Measurements from ENCODE around the gene TOM1. TPM values are rescaled to one million over a fixed set of nuclear protein-coding genes. Genes with fewer than 3 reads are reported as not detected.

The TOM1 gene
- total RNA-seq, 4 donors from 2014 or later = 64.7 to 114 (median 86.5) TPM

DNA sequence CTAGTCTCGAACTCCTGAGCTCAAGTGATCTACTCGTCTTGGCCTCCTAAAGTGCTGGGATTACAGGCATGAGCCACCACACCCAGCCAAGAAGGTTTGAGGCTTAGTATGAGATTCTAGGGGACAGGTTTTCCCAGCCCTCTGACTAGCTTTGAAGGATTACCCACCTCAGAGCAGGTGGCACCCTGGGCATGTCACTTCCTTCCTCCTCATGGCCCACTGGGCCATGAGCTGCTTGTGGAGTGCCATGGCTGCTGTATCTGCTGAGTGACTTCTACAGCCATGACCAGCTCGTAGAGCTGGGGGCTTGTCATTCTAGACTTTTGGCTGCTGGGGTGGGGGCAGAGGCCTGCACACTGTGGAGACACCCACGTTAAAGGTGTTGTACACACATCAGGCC, 25.1 kb downstream of the TOM1 start:
- Histone ChIP-seq H3K9me3 (no peaks in the 10 kb centered on the region), H3K27me3 (no peaks in the 10 kb centered on the region), H3K4me3 (no peak overlapping the region), H3K36me3 (peaks cover 0 to 98% (median 27%) of the 10 kb centered on the region in 3 donors), H3K4me1 (no peaks in the 10 kb centered on the region), H3K27ac (no peak overlapping the region)
- 83% methylated on average over 4 of the region's 4 CpGs for WGBS, 2 donors
- DNase-seq (ENCODE audit: low spot score in 2 of 2) = no peak
- TF ChIP-seq, protein P1, sequence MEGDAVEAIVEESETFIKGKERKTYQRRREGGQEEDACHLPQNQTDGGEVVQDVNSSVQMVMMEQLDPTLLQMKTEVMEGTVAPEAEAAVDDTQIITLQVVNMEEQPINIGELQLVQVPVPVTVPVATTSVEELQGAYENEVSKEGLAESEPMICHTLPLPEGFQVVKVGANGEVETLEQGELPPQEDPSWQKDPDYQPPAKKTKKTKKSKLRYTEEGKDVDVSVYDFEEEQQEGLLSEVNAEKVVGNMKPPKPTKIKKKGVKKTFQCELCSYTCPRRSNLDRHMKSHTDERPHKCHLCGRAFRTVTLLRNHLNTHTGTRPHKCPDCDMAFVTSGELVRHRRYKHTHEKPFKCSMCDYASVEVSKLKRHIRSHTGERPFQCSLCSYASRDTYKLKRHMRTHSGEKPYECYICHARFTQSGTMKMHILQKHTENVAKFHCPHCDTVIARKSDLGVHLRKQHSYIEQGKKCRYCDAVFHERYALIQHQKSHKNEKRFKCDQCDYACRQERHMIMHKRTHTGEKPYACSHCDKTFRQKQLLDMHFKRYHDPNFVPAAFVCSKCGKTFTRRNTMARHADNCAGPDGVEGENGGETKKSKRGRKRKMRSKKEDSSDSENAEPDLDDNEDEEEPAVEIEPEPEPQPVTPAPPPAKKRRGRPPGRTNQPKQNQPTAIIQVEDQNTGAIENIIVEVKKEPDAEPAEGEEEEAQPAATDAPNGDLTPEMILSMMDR (IDR thresholded peaks at IDR 0.05) = no peak
- TF ChIP-seq EP300 (IDR thresholded peaks at IDR 0.05) (no peak), POLR2A (IDR thresholded peaks at IDR 0.05) (no peak)

DNA sequence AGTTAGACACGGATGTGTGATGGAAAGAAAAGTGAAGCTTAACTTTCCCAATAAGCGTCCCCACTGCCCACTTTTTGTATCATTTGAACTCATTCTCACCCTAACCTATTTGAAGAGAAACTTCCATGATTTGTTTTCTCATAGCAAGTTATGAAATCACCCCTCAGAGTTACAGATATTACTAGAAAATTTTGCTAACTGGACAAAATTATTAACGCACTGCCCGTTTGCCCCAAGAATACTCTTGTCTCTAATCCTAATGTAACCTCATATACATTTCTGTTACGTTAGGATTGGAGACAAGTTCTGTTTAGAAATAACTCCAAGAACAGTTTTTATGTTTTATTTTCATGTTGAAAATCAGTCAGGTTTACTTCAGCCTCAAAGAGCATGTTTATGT, 25.5 kb downstream of the TOM1 start:
- Histone ChIP-seq H3K4me3 (no peak overlapping the region), H3K27me3 (no peaks in the 10 kb centered on the region), H3K36me3 (peaks cover 0 to 98% (median 27%) of the 10 kb centered on the region in 3 donors), H3K27ac (no peak overlapping the region), H3K9me3 (no peaks in the 10 kb centered on the region), H3K4me1 (peaks cover 0 to 3% (median 0%) of the 10 kb centered on the region in 4 donors)
- TF ChIP-seq POLR2A (IDR thresholded peaks at IDR 0.05) = no peak
- TF ChIP-seq, protein P1 (IDR thresholded peaks at IDR 0.05) = no peak
- TF ChIP-seq EP300 (IDR thresholded peaks at IDR 0.05) = no peak
- WGBS, 2 donors = 90 to 93% methylated on average over 5 of the region's 5 CpGs
- no peak for DNase-seq (ENCODE audit: low spot score in 2 of 2)

DNA sequence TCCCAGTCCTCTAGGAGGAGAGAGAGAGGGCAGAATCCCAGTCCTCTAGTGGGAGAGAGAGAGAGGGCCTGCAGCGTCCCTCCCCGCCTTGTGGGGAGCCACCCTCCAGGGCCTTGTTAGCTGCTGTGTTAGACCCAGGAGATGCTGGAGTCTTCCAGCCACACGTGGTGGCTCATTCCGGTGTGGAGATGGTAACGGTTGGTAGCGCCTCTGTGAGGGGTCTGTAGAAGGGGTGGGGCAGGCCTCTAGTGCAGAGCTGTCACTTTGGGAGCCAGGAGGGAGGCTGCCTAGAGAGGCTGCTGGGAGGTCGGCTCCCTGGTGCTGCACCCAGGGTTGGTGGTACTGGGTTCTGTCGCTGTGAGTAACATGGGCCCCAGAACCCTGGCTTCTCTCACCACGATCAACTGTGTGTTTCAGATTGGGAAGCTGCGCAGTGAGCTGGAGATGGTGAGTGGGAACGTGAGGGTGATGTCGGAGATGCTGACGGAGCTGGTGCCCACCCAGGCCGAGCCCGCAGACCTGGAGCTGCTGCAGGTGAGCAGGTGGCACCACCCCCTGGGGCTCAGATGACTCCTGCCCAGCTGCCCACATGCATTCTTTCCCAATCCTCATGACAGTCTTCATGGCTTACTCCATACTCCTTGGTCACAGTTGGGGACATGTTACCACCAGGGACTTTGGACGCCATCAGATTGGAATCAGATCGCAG, 27.3 kb downstream of the TOM1 start:
- peaks cover 0 to 10% (median 2%) of the 10 kb centered on the region in 4 donors for H3K4me1 ChIP-seq
- H3K36me3 ChIP-seq = peaks cover 0 to 99% (median 30%) of the 10 kb centered on the region in 3 donors
- no peaks in the 10 kb centered on the region for H3K9me3 ChIP-seq
- no peak for DNase-seq (ENCODE audit: low spot score in 2 of 2)
- no peak overlapping the region for H3K4me3 ChIP-seq
- TF ChIP-seq POLR2A (IDR thresholded peaks at IDR 0.05) = no peak
- TF ChIP-seq, protein P1 (IDR thresholded peaks at IDR 0.05) = no peak
- no peak for TF ChIP-seq EP300 (IDR thresholded peaks at IDR 0.05)
- WGBS, 2 donors = 93 to 94% methylated on average over 17 of the region's 17 CpGs
- H3K27ac ChIP-seq = no peak overlapping the region
- H3K27me3 ChIP-seq = no peaks in the 10 kb centered on the region

DNA sequence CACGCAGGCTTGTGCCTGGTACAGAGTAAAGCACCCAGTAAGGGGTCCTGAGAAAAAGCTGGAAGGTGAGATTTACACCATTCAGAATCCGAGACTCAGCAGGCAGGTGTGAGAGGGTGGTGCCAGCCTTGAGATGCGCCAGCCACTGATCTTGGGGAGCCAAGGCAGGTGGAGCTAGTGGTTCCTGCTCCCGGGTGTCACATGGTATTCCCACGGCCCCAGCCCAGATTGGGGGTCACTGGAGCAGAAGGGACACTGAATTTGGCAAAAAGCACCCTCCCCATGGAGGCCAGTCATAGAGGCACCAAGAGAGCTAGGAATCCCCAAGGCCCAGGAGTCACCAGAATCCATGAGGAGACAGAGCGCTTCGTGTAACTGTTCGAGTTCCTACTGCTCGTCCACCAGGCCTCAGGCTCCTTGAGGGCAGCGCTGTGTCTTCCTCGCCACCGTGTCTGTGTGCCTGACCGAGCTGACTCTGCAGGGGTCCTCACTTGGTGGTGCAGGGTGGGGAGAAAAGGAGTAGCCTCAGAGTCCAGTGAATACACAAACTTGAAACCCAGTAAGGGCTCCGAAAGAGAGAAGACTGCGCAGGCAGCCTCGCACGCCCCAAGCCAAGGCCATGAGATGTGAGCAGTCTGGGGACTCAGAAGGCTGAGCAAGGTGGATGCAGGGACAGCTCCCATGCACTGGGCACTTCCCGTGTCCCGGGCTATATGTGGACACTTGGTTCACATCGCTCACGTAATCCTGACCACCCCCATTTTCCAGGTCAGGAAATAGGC, 28.2 kb downstream of the TOM1 start:
- DNase-seq (ENCODE audit: low spot score in 2 of 2) = no peak
- Histone ChIP-seq H3K36me3 (peaks cover 0 to 99% (median 23%) of the 10 kb centered on the region in 3 donors), H3K4me1 (peaks cover 0 to 10% (median 2%) of the 10 kb centered on the region in 4 donors), H3K9me3 (no peaks in the 10 kb centered on the region), H3K4me3 (no peak overlapping the region), H3K27me3 (no peaks in the 10 kb centered on the region), H3K27ac (no peak overlapping the region)
- 87 to 90% methylated on average over 21 of the region's 21 CpGs for WGBS, 2 donors
- no peak for TF ChIP-seq POLR2A (IDR thresholded peaks at IDR 0.05)
- TF ChIP-seq EP300 (IDR thresholded peaks at IDR 0.05) = no peak
- TF ChIP-seq, protein P1 (IDR thresholded peaks at IDR 0.05) = no peak

DNA sequence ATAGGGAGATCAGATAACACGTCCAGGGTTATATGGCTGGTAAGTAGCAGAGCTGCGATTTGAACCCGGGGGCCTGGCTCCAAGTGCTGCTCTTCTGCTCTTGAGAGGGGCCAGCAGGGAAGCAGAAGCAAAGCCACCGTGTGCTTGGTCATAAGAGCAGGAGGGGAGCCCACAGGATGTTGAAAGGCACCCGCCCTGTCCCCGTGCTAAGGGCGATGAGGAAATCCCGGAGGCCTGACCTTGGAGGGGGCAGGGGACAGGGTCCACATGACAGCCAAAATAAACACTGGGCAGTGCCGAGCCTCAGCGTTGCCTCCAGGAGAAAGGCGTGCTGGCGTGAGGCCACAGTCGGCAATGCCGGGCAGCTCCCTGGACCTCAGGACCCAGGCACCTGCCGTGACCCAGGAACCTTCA, 28.8 kb downstream of the TOM1 start:
- H3K4me3 ChIP-seq = no peak overlapping the region
- H3K4me1 ChIP-seq = peaks cover 0 to 10% (median 2%) of the 10 kb centered on the region in 4 donors
- peaks cover 0 to 99% (median 21%) of the 10 kb centered on the region in 3 donors for H3K36me3 ChIP-seq
- TF ChIP-seq POLR2A (IDR thresholded peaks at IDR 0.05) (no peak), EP300 (IDR thresholded peaks at IDR 0.05) (no peak)
- TF ChIP-seq, protein P1 (IDR thresholded peaks at IDR 0.05) = no peak
- no peak for DNase-seq (ENCODE audit: low spot score in 2 of 2)
- H3K9me3 ChIP-seq = no peaks in the 10 kb centered on the region
- no peak overlapping the region for H3K27ac ChIP-seq
- H3K27me3 ChIP-seq = no peaks in the 10 kb centered on the region
- 82 to 84% methylated on average over 15 of the region's 15 CpGs for WGBS, 2 donors

Data from tibial nerve (tissue), 4 donors.